ENCODE measurements around the gene MRPS6.

Gene MRPS6

DNA sequence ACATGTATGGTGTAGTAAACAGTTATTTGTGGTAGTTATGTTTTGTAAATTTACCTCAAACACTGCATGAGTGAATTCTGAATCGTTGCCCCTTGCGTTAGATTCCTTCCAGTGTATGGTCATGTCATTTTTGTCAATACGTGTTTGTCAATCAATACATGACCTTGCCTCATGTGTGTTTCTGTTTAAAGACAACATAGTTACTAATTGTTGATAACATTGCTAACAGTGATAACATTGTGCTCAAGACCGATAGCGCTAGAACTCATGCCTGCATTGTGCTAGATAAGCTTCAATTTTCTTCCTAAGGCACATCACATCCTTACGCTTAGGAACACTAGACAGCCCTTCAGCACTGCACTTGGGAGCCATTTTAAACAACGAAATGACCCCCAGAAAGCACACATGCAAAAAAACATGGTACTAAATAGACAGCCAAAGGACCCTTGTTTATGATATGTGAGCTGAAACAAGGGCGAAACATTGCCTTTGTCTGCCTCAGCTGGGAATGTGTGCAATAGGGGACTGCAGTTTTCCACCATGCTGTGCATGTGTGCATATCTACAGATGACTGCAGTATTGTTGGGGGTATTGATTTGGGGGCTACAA, 37.3 kb downstream of the MRPS6 start:
- DNase-seq (ENCODE audit: low read depth, low spot score): no peak
- in situ Hi-C loops (cut with HindIII; ENCODE audit: low sequenced_read_pairs): no loop called here
- H3K4me3 ChIP-seq (ENCODE audit: low read depth, low read length): no peak overlapping the region
- TF ChIP-seq, protein P1, sequence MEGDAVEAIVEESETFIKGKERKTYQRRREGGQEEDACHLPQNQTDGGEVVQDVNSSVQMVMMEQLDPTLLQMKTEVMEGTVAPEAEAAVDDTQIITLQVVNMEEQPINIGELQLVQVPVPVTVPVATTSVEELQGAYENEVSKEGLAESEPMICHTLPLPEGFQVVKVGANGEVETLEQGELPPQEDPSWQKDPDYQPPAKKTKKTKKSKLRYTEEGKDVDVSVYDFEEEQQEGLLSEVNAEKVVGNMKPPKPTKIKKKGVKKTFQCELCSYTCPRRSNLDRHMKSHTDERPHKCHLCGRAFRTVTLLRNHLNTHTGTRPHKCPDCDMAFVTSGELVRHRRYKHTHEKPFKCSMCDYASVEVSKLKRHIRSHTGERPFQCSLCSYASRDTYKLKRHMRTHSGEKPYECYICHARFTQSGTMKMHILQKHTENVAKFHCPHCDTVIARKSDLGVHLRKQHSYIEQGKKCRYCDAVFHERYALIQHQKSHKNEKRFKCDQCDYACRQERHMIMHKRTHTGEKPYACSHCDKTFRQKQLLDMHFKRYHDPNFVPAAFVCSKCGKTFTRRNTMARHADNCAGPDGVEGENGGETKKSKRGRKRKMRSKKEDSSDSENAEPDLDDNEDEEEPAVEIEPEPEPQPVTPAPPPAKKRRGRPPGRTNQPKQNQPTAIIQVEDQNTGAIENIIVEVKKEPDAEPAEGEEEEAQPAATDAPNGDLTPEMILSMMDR (IDR thresholded peaks at IDR 0.05; ENCODE audit: low read depth, low read length): no peak

DNA sequence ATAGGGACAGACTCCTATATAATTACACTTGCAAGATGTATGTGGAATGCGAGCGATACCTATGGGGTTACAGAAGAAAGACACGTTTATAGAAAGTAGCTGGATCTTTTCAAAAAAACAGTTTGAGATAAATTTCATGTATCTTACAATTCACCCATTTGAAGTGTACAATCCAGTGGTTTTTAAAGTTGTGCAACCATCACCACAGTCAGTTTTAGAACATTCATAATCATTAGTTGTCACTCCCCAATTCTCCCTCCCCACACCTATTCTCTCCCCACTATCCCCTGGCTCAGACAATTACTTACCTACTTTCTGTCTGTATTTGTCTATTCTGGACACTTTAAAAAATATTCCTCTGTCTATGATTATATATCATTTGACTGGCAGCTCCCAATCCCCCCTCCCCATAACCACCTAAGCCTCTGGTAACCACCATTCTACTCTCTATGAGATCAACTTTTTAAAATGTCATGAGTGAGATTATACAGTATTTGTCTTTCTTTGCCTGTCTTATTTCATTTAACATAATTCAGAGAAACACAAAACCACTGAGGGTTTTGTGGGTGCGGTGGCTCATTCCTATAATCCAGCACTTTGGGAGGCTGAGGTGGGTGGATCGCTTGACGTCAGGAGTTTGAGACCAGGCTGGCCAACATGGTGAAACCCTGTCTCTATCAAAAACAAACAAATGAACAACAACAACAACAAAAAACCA, 39.1 kb downstream of the MRPS6 start:
- H3K4me3 ChIP-seq (ENCODE audit: low read depth, low read length): no peak overlapping the region
- TF ChIP-seq, protein P1 (IDR thresholded peaks at IDR 0.05; ENCODE audit: low read depth, low read length): no peak
- no peak for DNase-seq (ENCODE audit: low read depth, low spot score)
- in situ Hi-C loops (cut with HindIII; ENCODE audit: low sequenced_read_pairs): no loop called here

DNA sequence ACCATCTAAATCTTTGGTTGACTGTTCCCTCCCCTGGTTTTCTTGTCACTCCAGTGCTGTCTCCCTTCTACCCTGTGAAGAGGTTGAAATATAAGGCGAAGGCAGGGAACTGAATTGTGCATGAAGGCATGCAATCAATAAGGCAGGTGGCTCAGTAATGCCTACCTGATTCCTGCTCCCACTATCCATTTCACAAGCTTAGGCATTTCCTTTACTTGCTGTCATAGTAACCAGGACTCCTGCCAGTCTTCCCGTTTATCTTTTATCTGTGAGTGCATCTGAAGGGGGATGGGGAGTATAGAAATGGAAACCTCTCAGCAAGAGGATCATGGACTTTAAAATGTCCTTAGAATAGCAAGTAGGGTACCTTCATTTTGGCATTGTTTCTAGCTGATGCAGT, 40.5 kb downstream of the MRPS6 start:
- TF ChIP-seq, protein P1 (IDR thresholded peaks at IDR 0.05; ENCODE audit: low read depth, low read length): no peak
- no peak for DNase-seq (ENCODE audit: low read depth, low spot score)
- no peak overlapping the region for H3K4me3 ChIP-seq (ENCODE audit: low read depth, low read length)
- in situ Hi-C loops (cut with HindIII; ENCODE audit: low sequenced_read_pairs): no loop called here

DNA sequence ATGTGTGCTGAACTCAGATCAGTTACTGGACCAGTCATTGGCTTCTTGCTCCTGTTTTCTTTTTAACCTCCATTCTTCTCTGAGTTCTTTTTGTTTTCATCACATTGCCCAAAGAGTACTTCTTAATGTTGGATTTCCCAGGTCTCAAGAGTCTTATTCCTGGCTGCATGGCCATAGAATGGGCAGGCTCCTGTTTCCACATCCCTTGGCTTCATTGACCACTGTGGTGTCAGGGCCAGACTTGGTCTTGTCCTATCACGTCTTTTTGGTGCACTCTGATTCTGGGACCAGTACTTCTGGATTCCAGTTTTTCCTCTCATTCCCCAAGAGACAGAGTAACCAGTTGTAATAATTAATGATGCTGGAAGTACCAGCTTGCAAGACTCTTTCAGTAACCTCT, 41.8 kb downstream of the MRPS6 start:
- no peak for DNase-seq (ENCODE audit: low read depth, low spot score)
- TF ChIP-seq, protein P1 (IDR thresholded peaks at IDR 0.05; ENCODE audit: low read depth, low read length): no peak
- in situ Hi-C loops (cut with HindIII; ENCODE audit: low sequenced_read_pairs): no loop called here
- H3K4me3 ChIP-seq (ENCODE audit: low read depth, low read length): no peak overlapping the region

DNA sequence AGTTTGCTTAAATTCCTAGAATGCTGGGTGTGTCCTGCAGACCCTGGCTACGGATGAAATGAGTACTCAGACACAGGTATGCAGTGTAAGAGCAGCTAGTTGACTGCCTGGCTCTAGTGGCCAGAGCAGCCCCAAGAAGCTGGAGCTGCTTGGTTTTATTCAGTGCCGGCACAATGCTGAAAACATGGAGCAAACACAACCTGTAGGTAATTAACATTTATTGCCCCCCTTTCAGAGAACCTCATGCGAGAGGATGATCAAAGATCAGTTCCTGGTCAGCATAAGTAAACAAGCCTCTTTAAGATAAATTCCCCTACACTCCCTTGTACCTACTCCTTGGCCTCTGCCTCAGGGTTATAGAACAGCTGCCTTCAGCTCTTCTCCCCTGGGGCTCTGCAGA, 43.2 kb downstream of the MRPS6 start:
- in situ Hi-C loops (cut with HindIII; ENCODE audit: low sequenced_read_pairs): no loop called here
- no peak for DNase-seq (ENCODE audit: low read depth, low spot score)
- no peak overlapping the region for H3K4me3 ChIP-seq (ENCODE audit: low read depth, low read length)
- TF ChIP-seq, protein P1 (IDR thresholded peaks at IDR 0.05; ENCODE audit: low read depth, low read length): no peak

DNA sequence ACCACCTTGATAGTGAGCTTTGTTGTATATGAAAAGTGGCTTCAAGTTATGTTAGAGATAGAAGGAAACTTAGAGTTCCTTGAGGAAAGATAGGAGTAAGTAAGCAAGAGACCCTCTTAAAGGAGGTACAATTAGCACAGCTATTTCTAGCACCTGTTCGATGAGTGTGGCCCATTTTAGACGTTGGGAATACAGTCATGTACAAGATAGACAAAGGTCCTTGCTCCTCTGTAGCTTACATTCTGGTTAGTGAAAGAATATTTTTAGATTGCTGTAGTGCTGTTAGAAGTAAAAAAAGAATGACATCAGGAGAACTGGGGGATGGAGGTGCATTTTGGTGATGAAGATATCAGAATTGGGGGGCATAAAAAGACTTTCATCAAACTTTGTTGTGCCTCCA, 47.5 kb downstream of the MRPS6 start:
- no peak for DNase-seq (ENCODE audit: low read depth, low spot score)
- in situ Hi-C loops (cut with HindIII; ENCODE audit: low sequenced_read_pairs): no loop called here
- no peak overlapping the region for H3K4me3 ChIP-seq (ENCODE audit: low read depth, low read length)
- TF ChIP-seq, protein P1 (IDR thresholded peaks at IDR 0.05; ENCODE audit: low read depth, low read length): no peak
